Measurements from ENCODE around the gene ARFGAP2. TPM values are rescaled to one million over a fixed set of nuclear protein-coding genes. Genes with fewer than 3 reads are reported as not detected.
A peak's percentile ranks its signal among the peaks of the same experiment; 100 is the strongest.

ARFGAP2 gene
- total RNA-seq, 1 experiment from 2014 or later, result 73.5 TPM

GRCh38 chr11:47177846-47178245 is 1.2 kb upstream of the ARFGAP2 start:
- Histone ChIP-seq H3K79me2 (ENCODE audit: insufficient read depth, low read length) (peaks cover 42% of the 10 kb centered on the region), H3K9me3 (ENCODE audit: control insufficient read depth in 1 of 2, insufficient read depth in 1 of 2, low read depth in 1 of 2, low read length in 2 of 2) (no peaks in the 10 kb centered on the region), H3K4me2 (ENCODE audit: low read length) (peak overlapping the region; percentile 86), H3K4me1 (ENCODE audit: control insufficient read depth in 1 of 2, insufficient read depth in 2 of 2, low read length in 2 of 2) (peaks cover 11 to 24% of the 10 kb centered on the region in 2 experiments; a peak in 3 of 4 replicates), H3K27me3 (ENCODE audit: insufficient read depth, low read length) (no peaks in the 10 kb centered on the region), H3K36me3 (ENCODE audit: control insufficient read depth in 1 of 2, insufficient read depth in 2 of 2, low read length in 2 of 2) (peaks cover 3 to 20% of the 10 kb centered on the region in 2 experiments; a peak in 1 of 4 replicates), H3K9ac (ENCODE audit: low read length) (peak overlapping the region; percentile 99; the same call in 1 of the 2 replicates), H3K9me2 (ENCODE audit: insufficient read depth) (no peaks in the 10 kb centered on the region), H3K4me3 (replicated peaks in 1 of 2; ENCODE audit: low read depth in 1 of 2, low read length in 2 of 2) (no peak overlapping the region; a peak in 1 of 4 replicates), H4K20me1 (ENCODE audit: insufficient read depth) (no peaks in the 10 kb centered on the region), H2AFZ (ENCODE audit: low read depth, low read length, poor library complexity, severe bottlenecking) (no peak overlapping the region), H3K27ac (ENCODE audit: low read depth, low read length) (peak overlapping the region; percentile 89)
- ChIA-PET RAD21 (ENCODE audit: low non-redundant PET in 1 of 2, low total read pairs in 2 of 2, uncharacterized antibody in 2 of 2, unreplicated experiment in 2 of 2) (no interaction called here), CTCF (interaction anchor here (2.0 to 2.7 kb wide), 2 partner anchors 82 to 177 kb away, joined by 10 to 11 read pairs; no protein-coding TSS in a partner anchor), POLR2A (no interaction called here)
- no peak for TF ChIP-seq RAD21 (IDR thresholded peaks at IDR 0.05; ENCODE audit: low read depth)
- no peak for TF ChIP-seq TCF7L2 (IDR thresholded peaks at IDR 0.05; ENCODE audit: borderline replicate concordance, extremely low read depth, insufficient read depth, insufficient read length)
- TF ChIP-seq POLR2A (IDR thresholded peaks at IDR 0.05; ENCODE audit: borderline replicate concordance, extremely low read depth, insufficient read depth, insufficient read length), result no peak
- no peak for TF ChIP-seq EZH2 (IDR thresholded peaks at IDR 0.05)
- TF ChIP-seq ZNF274 (IDR thresholded peaks at IDR 0.05; ENCODE audit: low read depth, low read length), result no peak
- no peak for TF ChIP-seq CTCF (IDR thresholded peaks at IDR 0.05 in 2 of 3, conservative IDR thresholded peaks at IDR 0.05 in 1 of 3; ENCODE audit: borderline replicate concordance in 1 of 3, insufficient read depth in 1 of 3, low read depth in 2 of 3, low read length in 2 of 3)
- no peak for TF ChIP-seq SP1 (IDR thresholded peaks at IDR 0.05; ENCODE audit: low read depth)
- TF ChIP-seq ZBTB33 (IDR thresholded peaks at IDR 0.05; ENCODE audit: extremely low read depth, insufficient replicate concordance, low read length), result no peak
- TF ChIP-seq ZFX (IDR thresholded peaks at IDR 0.05), result no peak
- TF ChIP-seq ATF3 (IDR thresholded peaks at IDR 0.05), result no peak
- no peak for DNase-seq (ENCODE audit: low read depth, low spot score)
- intact Hi-C loops (cut with micrococcal nuclease), result loop anchor here (1.0 to 5.0 kb wide), 4 partner anchors 39 to 177 kb away; partner anchors contain the start of gene ACP2
- no TSS peak for BruUV-seq (replicated peaks)
- no peak for ATAC-seq
